GM18868 (cell line): ENCODE results near the gene SHROOM1.
"Not testable (repeated sequence)": the region's sequence is repeated elsewhere in the genome, so short reads cannot be mapped to it uniquely, and the experiment has no call there.

Experiments used
- ATAC-seq: cut with Tn5 transposase; IDR thresholded peaks from one replicate; pipeline ENCODE4 v1.9.1; 2021; ENCODE audit warnings: mild to moderate bottlenecking, moderate library complexity; ENCODE audit not compliant: unreplicated experiment

SHROOM1 gene

GRCh38 chr5:132812123-132812765 is 18.2 kb downstream of the SHROOM1 start:
- no peak for ATAC-seq

DNA sequence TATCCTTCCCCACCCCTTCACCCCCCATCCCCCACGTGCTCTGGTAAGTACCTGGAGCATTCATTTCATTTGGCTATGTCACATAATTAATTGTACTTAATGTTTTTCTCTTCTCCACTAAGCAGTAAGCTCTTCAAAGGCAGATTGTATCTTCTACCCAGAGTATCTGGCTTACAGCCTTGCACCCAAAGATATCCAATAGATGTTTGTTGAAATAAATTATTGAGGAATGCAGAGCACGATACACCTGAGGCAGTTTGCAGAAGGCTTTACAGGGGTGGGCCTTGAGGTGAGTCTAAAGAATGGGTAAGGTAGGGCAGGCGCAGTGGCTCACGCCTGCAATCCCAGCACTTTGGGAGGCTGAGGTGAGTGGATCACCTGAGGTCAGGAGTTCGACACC is 19.8 kb downstream of the SHROOM1 start:
- no peak for ATAC-seq

GRCh38 chr5:132808866-132809265 is 21.6 kb downstream of the SHROOM1 start:
- ATAC-seq = no peak

DNA sequence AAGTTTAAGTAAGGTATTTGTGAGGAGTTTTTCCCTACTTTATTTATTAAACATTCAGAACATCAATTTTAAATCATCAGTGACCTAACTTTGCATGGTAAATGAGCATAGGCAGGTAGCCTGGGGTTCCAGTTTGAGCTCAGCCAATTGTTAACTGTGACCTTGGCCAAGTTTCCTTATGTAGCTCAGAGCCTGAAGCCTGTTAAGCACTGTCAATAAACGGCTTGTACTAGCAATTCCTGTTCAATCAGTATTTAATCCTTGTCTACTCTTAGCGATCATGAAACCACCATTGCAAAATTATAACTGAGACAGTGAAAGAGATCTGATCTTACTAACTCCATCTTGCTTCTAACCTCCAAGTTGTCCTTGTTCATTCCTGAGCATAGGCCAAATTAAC is 22.0 kb downstream of the SHROOM1 start:
- ATAC-seq = no peak

GRCh38 chr5:132807163-132807838 is 23.1 kb downstream of the SHROOM1 start:
- ATAC-seq = no peak

GRCh38 chr5:132806804-132807162 is 23.7 kb downstream of the SHROOM1 start:
- not testable (repeated sequence) for ATAC-seq

DNA sequence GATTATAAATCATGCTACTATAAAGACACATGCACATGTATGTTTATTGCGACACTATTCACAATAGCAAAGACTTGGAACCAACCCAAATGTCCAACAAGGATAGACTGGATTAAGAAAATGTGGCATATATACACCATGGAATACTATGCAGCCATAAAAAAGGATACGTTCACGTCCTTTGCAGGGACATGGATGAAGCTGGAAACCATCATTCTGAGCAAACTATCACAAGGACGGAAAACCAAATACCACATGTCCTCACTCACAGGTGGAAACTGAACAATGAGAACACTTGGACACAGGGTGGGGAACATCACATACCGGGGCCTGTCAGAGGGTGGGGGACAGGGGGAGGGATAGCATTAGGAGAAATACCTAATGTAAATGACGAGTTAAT is 24.6 kb downstream of the SHROOM1 start:
- ATAC-seq = not testable (repeated sequence)

GRCh38 chr5:132804219-132804618 is 26.2 kb downstream of the SHROOM1 start:
- not testable (repeated sequence) for ATAC-seq

DNA sequence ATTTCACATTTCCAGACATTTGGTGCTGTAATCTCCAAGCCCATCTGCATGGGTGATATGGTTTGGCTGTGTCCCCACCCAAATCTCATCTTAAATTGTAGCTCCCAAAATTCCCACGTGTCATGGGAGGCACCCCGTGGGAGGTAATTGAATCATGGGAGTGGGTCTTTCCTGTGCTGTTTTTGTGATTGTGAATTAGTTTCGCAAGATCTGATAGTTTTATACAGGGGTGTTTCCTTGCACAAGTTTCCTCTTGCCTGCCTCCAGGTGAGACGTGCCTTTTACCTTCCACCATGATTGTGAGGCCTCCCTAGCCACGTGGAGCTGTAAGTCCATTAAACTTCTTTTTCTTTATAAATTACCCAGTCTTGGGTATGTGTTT is 27.8 kb downstream of the SHROOM1 start:
- ATAC-seq = not testable (repeated sequence)

DNA sequence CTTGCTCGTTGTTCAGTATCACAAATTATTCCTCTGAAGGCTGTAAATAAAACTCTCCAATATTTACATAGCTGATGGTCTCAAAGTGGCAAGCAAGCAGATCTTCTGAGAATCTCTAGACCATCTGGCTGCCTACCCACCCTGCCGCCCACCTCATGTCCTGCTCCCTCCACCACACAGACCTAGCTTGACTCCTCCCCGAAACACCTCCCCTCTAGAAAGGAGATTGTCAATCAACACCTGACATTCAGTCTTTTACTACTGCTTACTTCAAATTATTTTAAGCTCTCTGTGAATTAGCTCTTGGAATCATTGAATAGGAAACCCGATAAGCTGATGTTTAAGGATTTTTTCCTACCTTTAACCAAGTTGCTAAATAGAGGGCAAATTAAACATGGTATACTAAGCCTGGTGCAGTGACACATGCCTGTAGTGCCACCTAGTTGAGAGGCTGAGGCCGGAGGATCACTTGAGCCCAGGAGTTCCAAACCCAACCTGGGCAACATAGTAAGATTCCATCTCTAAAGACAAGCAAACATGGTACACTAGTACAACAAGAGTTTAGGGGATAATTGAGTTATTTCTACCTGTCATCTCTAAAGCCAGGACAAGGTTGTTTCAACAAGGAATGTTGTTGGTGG is 28.3 kb downstream of the SHROOM1 start:
- no peak for ATAC-seq

DNA sequence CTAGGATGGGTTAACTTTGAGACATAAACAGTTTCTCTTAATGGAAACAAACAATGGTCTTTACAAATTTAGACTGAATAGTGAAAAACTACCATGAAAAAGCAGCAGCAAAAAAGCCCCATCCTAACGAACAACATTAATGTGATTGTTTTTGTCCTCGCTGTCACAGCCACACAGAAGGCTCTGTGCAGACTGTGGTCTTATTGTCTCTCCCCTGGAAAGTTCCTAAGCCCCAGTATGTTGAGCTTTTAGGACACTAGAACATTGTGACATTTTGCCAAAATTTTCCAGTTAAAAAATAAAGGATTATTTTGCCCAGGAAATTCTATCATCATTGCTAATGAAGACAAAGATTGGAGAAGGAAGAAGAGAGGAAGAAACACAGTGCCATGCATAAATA is 29.9 kb downstream of the SHROOM1 start:
- ATAC-seq = no peak

GRCh38 chr5:132799392-132799791 is 31.1 kb downstream of the SHROOM1 start:
- ATAC-seq = no peak

DNA sequence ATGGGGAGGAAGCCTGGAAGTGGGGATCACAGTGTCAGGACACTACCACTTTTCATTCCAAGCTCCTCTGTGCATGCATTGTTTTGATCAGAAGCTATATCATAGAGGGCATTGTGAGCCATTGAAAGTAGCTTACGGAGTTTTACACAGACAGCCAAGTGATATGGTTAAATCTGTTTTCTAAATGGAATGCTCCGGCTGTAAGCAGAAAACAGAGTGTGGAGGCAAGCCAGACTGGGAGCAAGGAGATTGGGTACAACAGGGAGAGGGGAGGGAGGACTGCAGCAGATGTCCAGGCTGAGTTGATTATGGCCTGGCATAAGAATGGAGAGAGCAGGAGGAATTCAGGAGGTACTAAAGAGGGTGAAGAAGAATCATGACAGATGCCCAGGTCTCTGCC is 32.8 kb downstream of the SHROOM1 start:
- ATAC-seq = no peak

DNA sequence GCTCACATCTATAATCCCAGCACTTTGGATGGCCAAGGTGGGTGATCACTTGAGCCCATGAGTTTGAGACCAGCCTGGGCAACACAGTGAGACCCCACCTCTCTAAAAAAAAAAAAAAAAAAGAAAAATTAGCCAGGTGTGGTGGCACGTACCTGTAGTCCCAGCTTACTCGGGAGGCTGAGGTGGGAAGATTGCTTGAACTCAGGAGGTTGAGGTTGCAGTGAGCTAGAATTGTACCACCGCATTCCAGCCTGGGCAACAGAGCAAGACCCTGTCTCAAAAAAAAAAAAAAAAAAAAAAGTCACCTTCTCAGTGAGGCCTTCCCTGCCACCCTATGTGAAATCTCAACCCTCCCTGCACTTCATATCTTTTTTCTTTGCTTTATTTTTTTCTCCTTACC is 39.4 kb downstream of the SHROOM1 start:
- ATAC-seq = no peak

DNA sequence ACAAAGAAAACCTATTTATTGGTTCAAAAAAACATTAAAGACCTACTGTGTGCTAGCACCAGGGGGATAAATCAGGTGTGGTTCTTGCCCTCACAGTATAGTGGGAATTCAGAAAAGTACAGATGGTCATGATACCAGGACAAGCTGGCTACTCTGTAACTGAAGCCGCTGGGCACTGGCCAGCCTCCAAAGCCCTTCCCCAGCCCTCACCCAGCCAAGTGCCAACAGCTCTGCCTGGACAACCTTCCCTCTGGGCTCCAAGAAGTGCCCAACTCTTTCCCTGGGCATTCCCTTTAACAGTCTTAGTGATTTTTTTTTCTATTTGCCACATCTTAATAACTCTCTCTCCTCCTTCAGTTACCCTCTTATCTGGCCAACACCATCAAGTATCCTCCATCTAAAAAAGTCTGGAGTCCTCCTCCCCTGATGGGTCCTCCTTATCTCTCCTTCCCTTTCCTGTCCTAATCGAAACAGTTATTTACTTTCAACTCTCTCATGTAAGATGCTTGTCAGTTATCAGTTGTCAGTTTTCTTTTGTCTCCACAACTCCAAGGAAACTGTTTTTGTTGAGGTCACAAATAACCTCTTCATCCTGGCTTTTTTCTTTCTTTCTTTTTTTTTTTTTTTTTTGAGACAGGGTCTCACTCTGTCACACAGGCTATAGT is 40.1 kb downstream of the SHROOM1 start:
- no peak for ATAC-seq

DNA sequence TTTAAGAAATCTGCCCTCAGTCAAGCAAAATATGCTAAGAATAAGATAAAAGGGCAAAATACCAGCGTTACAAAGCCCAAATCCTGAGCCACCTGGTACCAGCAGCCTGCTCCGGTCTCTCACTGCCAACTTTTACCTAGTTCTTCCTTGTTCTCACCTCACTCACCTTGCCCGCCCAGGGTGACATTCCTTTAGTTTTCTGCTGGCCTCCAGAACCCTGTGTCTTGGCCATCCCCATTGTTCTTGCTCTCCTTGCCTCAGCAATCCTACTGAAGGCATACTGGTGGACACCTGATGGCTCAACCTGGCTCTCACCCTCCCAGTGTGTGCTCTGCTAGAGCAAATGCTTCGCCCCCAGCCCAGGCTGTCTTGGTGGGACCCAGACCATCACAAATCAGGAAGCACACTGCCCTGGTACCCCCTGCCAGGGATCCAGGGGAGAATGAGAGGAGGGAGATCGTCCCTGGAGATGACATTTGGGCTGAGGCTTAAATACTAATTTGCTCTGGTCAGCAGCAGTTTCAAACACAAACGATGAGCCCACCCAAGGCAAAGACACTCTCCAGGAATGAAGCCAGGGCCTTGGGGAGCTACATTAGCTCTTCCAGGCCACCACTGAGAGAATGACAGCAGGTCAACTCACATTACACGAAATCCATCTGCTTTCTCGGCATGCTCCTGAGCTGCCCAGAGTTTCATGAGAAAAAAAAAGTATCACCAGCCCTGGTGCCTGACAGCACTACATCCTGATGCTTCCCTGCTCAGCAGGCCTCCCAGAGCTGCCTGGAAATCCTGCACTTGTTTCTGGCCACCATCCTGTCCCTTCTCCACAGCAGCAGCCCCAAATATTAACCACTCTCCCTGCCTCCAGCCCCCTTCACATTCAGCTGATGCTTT is 41.2 kb downstream of the SHROOM1 start:
- no peak for ATAC-seq

DNA sequence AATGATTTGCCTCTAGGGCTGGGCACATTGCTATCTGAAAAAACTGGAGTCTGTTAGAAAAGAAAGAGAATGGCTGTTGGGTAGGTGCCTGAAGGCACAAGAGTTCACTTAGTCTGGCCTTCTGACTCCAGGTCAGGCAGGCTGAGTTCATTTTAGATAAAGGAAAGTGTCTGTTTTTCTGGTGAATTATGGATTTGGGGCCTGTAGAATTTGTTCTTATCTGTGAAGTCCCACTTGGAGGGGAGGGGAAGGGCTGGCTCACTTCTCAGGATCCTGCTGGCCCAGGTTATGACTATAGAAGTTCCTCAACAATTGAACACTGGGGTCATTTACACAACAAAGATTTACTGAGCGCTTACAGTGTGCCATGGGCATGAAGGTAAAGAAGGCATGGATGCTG is 41.9 kb downstream of the SHROOM1 start:
- ATAC-seq = no peak

DNA sequence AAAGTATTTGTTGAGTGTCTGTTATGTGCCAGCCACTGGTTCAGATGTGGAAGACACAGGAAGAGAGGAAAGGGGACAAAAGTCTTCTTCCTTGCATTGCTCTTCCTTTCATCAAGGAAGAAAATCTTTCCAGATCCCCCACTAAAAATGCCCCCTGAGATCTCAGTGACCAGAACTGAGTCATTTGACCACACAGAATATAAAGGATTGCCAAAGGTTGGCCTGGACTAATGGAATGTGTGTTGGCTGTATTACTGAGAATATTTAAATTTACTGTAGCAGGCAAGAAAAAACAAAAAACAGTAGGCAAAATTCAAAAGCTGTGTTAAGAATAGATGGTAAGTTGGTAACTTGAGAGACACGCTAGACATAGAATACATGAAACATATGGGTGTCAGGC is 43.4 kb downstream of the SHROOM1 start:
- ATAC-seq = no peak

DNA sequence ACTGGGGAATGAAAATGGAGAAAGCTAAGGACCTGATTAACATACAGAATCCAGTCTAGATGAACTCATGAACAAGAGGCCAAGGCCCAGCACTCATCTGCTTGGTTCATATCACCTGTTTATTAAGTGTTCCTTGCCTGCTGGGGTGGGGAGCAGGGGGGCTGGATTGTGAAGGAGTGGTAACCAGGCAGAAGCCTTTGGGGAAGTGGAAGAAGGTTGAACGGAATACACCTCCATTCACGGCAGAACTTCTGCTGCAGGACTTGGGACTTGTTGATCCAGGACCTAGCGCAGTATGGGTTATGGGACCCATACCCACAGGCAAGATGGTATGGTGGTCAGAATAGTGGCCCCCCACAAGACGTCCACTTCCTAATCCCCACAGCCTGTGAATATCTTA is 44.6 kb downstream of the SHROOM1 start:
- ATAC-seq = no peak

GRCh38 chr5:132785365-132785764 is 45.1 kb downstream of the SHROOM1 start:
- ATAC-seq = no peak

- ATAC-seq = no peak
Observed at GRCh38 chr5:132782101-132782500, 48.3 kb downstream of the SHROOM1 start.
